Upper lobe of left lung (tissue), 4 donors: ENCODE results near the gene BNIPL.

Source experiments
- CTCF ChIP-seq, 6 experiments: fragments of 450-650 bp in 4 of 6; fragments of 200-600 bp in 2 of 6; sonication (generic) in 2 of 6; IDR thresholded peaks; one replicate each; pipeline ENCODE4 v1.5.1; 2016 to 2019; ENCODE audit warnings: antibody characterized with exemption in 6 of 6
- EP300 ChIP-seq, 4 donors: sonication (generic); formaldehyde crosslinking; IDR thresholded peaks; one replicate each; pipeline ENCODE4 v1.5.1; 2017; ENCODE audit warnings: antibody characterized with exemption in 4 of 4, control low read depth in 2 of 4
- POLR2A ChIP-seq, 4 donors: fragments of 450-650 bp; IDR thresholded peaks; one replicate each; pipeline ENCODE4 v1.5.1; 2016 to 2017; ENCODE audit warnings: antibody characterized with exemption in 4 of 4, mild to moderate bottlenecking in 2 of 4
- POLR2AphosphoS5 ChIP-seq, 2 donors: sonication (generic); formaldehyde crosslinking; IDR thresholded peaks; one replicate each; pipeline ENCODE4 v1.5.1; 2017; ENCODE audit warnings: antibody characterized with exemption in 2 of 2

- no peak for TF ChIP-seq POLR2A (IDR thresholded peaks at IDR 0.05)
- no peak for TF ChIP-seq CTCF (IDR thresholded peaks at IDR 0.05)
- TF ChIP-seq EP300 (IDR thresholded peaks at IDR 0.05), result no peak
- TF ChIP-seq POLR2AphosphoS5 (IDR thresholded peaks at IDR 0.05), result no peak
Measured at GRCh38 chr1:150997126-150997872, 39.1 kb upstream of the BNIPL start.
